ENCODE results near the gene RPL28.

Gene RPL28

DNA sequence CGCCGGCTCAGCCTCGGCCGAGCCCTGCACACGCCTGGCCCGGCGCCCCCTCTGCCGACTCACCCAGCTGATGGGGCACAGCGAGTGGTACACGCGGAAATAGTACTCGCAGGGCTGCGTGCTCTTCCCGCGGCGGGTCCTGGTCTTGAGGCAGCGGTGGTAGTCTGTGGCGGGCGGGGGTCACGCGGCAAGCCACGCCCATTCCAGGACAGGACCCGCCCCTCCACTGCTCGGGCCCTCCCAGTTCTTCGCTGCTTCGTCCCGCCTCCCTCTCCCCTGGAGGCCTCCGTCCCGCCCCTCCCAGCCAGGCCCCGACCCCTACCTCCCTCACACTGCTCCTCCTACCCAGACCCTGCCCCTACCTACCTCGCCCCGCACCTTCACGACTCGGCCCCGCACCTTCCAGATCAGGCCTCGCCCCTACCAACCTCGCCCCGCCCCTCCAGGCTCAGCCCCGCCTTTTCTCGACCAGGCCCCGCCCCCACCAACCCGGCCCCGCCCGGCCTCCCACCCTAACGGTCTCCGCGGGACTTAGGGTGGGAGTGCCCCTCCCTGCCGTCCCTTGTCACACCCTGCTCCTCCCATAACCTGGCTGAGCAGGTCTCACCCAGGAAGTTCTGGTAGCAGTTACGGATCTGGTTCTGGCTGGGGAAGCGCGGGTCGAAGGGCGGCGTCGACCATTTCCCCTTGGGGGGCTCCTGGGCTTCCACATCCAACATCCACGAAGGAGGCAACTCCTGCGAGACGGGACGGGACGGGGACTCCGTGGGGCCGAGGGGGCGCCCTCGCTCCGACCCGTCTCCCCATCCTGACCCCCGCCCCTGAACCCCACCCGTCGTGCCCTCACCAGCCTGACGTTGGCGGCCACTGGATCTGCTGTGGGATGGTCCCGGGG lies 31.7 kb upstream of the RPL28 start:
- DNase-seq: peak in 1 of 14 donors; percentile 4

DNA sequence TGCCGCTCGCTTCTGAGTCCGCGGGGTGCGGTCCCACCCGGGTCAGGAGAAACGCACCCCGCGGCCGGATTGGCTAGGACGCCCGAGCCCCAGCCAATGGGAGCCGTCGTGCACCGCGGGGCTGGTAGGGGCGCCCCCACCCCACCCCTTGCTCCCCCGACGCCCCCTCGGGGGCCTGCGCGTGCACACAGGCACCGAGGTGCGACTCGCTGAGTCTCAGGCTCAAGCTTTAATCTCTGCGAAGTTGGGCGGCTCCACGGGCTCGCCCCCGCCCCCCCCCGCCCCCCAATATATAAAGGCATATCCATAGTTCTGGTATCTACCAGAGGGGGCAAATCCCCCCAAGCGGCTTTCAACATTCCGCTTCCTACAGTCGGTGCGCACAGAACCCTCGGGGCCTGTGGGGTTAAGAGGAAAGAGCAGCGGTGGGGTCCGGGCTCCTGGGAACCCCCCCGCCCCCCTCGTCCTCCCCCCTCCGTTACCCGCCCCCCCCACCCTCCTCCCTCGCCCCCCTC lies 31.0 kb upstream of the RPL28 start, which contains the start of gene COX6B2:
COX6B2 (minus strand) TSS at position 22 of the 515 bp plus-strand sequence. CDS start 198 bp downstream, outside the sequence.
- DNase-seq: no peak

DNA sequence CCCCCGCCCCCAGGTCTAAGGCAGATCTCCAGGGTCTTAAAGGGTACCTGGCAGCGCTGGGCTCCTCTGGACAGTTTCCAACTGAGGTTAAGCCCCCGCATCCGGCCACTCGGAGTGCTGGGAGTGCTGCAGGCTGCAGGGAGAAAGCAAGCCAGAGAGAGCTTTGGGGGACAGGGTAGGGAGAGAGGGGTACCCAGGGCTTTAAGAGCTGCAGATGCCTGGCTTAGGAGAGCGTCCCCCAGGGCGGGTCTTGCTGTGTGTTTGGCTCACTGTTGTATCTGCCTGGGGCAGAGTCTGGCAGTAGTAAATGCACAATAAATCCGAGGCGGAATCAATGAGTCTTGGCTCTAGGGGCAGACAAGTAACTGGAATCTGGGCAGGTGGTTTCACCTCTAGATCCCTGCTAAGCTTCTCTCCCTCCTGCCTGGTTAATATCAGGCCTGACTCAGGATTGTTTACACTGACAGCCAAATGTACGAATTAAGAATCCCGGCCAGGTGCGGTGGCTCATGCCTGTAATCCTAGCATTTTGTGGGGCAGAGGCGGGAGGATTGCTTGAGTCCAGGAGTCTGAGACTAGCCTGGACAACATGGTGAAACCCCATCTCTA lies 30.4 kb upstream of the RPL28 start:
- DNase-seq: no peak

DNA sequence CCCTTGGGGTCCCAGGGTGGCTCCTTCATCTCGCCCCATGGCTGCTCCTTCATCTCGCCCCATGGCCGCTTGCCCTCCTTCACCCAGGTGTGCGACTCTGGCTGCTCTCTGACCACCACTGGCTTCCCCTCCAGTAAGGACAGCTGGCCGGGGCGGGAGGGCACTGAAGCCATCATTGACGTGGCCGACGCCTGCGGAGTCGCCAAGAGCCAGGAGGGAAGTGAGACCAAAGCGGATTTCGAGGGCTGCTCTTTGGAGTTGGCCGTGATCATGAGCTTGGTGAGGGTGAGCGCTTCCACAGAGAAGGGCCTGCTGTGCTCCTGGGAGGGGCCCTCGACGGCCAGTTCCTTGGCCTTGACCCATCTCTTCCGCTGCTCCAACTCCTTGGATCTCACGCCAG lies 27.2 kb upstream of the RPL28 start:
- no peak for DNase-seq

DNA sequence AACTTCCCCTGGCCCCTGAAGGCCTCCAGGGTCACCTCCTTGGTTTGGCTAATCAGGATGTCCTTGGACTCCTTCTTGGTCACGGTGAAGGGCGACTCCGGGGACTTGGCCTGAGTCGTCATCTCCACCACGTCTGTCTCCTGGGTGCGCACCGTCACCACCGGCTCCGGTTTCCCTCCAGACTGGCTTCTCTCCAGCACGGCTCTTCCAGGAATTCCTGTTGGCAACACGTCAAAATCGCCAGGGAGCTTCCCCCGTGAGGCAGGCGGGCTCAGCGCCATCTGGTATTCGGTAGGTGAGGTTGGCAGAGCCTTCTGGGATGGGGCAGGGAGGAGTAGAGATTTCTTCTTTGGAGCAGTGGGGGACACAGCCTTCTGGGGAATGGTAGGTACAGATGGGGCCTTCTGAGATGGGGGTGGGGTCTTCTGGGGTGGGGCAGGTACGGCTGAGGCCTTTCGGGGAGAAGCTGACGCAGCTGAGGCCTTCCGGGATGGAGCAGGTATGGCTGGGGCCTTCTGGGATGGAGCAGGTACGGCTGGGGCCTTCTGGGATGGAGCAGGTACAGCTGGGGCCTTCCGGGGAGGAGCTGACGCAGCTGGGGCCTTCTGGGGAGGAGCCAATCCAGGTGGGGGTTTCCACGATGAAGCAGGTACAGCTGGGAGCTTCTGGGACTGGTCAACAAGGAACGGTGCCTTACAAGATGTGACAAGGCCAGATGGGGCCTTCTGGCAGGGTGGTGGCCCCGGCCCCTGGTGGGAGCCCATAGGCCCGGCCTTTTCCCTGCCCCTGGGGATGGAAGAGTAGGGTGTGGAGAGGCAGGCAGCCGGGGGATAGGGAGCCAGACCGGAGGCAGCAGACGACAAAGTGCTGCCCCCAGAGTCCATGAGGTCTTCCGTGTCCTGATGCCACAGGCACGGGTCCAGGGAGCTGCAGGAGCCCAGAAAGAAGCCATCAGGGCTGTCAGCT lies 26.5 kb upstream of the RPL28 start:
- DNase-seq: no peak

DNA sequence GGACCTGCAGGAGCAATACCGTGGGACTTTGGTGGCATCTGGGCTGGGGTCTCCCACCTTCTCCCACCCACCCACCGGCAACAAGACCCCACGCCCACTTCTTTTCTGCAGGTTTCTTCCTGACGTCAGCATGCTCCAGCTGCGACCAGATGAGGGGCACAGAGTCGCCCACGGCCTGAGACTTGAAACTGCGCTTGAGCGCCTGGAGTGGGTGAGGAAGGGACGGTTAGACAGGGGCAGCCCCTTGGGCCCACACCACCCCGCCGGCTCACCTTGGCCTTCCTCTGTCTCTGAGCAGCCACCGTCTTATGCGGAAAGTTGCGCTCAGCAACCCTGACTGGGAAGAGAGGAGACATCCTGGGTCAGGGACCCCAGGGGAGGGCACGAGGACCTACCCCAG lies 24.8 kb upstream of the RPL28 start:
- DNase-seq: no peak

DNA sequence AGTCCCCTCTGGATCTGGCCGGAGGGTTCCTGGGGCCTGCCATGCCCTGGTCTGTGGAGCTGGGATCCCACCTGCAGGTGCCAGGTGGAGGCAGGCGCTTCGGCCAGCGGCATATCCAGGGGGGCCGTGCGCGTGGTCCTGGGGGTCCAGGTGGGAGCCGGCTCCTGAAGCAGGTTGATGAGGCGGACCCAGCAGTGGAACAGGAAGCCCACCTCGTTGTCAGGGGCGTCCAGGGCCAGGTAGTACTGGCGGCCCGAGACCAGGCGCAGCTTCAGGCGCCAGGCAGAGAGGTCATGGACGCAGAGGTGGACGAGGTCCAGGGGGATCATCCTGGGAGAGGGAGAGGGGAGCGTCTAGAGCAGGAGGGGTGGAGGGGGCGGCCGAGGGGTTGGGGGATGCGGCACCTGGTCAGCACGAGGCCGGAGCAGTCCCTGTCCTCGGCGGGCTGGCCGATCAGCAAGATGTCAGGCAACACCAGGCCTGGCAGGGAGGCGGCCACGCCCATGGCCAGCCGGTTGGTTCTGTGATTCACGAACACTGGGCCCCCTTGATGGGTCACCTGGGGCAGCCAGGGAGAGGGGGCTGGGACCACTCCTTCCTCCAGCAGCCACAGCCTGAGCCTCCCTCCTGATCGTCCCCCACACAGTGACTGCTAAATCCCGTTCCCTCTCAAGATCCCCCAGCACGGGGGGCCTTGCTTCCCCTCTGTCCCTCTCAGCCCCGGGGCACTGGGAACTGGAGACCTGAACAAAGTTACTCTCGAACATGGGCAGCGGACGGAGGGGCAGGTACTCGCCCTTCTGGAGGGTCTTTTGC lies 23.4 kb upstream of the RPL28 start:
- DNase-seq: no peak

DNA sequence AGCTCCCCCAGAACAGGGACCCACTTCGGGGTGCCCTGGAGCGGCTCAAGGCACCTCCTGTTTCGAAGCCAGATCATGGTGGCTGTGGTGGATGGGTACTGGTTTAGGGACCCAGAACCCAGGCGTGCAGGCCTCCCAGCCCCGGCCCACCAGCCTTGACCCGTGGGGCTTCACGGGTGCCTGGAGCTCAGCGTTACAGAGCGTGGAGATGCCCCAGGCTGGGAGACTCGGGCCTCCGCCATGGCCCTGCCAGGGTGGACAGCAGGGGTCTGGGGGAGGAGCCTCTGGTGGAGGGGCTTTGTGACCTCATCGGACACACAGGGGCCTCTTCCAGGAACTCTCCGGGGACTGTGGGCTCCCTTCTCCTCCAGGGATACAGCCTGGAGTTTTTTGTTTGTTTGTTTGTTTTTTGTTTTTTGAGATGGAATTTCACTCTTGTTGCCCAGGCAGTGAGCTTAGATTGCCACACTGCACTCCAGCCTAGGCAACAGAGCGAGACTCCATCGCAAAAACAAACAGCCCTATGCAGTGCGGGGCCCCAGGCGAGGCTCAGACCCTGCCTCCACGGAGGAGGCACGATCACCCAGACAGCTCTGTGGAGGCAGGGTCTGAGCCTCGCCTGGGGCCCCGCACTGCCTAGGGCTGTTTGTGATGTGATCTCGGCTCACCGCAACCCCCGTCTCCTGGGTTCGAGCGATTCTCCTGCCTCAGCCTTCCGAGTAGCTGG lies 22.6 kb upstream of the RPL28 start, which contains the start of gene GARIN5B:
GARIN5B (minus strand) TSS at position 271 of the 727 bp plus-strand sequence; CDS start at position 77, 194 bp downstream.
- DNase-seq: no peak

DNA sequence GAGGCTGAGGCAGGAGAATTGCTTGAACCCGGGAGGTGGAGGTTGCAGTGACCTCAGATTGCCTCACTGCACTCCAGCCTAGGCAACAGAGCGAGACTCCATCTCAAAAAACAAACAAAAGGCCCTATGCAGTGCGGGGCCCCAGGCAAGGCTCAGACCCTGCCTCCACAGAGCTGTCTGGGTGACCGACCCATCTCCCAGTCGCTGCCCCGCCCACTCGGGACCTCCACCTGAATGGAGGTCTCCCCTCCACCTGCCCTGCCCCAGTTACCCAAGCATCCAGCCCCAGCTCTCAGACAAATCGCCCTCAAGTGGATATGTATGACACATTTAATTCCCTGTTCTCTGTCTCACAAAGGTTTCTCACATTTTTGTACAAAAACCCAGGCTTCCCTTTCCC lies 20.5 kb upstream of the RPL28 start:
- DNase-seq: no peak

DNA sequence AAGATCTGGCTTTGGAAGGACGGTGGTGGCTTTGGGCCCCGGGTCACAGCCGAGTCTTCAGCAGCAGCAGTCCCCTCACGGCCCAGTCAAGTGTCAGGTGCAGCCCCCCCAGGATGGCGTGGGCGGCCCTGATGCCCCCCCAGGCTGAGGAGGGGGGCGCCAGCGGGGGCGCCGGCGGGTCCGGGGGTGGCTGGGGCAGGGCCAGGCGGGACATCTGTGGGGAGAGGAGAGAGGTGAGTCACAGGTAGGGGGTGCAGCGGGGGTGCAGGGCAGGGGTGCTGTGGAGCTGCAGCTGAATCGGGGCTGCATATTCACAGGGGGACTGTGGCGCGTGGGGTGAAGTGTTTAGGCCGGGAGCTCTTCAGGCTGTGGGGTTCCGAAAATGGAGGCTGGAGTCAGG lies 19.8 kb upstream of the RPL28 start:
- DNase-seq: no peak

DNA sequence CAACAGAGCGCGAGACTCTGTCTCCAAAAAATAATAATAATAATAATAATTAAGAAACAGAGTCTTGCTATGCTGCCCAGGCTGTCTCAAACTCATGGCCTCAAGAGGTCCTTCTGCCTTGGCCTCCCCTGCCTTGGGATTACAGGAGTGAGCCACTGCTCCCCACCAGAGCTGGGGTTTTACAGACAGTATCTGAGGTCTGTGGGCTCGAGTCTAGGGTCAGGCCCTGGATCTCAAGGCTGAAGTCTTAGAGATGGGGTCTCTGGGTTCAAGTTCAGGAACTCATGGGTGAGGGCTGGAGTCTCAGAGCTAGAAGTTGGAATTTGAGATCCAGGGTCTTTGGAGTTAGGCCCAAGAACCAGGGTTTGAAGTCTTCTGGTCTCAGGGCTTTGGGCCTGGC lies 18.9 kb upstream of the RPL28 start:
- no peak for DNase-seq

DNA sequence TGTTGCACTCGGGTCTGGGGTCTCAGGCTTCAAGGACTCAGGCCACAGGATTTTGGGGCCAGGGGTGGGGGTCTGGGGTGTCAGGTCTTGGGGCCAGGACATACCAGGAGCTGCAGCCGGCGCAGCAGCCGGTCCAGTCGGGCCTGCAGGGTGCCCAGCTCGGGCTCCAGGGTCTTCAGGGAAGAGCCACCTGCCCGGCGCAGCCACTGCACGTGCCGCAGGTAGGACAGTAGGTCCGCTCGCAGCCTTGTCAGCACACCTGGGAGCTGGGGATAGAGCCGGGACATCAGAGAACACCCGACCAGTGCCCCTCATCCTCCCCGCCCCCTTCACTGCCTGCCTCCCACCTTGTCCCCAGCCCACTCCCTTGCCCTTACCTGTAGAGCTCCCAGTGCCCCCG lies 17.6 kb upstream of the RPL28 start:
- no peak for DNase-seq

DNA sequence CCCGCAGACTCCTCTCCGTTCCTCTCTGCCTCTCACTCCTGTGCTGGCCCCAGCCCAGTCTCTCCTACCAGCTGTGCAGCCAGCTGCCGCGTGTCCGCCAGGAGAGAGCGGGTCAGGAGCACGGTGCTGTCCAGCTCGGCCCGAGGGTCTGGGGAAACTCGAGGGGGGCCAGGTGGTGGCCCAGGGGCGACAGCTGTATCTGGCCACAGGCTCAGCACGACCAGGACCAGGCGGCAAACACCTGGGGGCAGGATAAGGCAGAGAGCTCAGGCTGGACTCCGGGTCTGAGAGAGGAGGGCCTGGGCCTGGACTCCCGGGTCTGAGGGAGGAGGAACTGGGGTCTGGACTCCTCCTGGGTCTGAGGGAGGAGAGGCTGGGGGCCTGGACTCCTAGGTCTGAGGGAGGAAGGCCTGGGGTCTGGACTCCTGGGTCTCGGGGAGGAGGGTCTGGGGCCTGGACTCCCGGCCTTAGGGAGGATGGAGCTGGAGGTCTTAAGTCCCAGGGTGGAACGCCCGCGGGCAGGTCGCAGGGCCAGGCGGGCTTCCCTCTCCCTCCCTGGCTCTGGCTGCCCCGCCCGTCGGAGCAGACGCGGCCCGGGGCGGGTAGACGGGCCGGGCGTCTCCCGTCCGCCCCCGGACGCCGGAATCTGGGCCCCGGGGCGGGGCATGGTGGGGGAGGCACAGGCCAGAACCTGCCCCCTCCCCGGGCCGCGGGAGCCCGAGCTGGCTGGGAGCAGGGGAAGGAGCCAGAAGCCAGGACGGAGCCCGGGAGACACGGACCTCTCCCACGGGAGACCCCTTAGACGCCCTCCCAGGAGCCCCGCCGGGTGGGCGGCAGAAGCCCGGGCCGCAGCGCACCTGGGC lies 16.8 kb upstream of the RPL28 start:
- no peak for DNase-seq

DNA sequence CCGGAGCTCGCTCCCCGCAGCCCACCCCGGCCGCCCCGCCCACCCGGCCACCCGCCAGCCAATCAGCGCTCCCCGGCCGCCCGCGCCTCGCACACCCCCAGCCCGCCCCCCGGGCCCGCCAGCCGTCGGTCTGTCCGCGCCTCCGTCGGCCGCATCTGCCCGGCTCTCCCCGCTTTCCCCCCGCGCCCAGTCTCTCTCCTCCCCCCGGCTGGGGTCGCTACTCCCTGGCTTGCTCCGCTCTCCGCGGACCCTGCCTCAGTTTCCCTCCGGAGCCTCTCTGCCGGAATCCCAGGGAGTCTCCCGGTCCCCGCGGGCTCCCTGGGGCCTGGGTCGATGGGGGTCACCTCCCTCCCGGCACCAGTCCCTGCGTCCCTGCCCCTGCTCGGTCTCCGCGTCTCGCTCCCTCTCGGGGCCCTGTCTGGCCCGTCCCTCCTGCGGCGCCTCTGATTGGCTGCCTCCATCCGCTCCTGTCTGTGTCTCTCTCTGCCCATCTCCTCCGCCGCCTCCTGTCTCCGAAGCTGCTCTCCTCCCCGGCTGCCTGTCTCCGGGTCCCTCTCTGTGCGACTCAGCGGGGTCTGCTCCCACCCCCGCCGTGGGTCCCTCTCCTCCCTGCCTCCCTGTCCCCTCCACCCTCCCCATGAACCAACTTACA lies 16.0 kb upstream of the RPL28 start:
- DNase-seq: no peak

DNA sequence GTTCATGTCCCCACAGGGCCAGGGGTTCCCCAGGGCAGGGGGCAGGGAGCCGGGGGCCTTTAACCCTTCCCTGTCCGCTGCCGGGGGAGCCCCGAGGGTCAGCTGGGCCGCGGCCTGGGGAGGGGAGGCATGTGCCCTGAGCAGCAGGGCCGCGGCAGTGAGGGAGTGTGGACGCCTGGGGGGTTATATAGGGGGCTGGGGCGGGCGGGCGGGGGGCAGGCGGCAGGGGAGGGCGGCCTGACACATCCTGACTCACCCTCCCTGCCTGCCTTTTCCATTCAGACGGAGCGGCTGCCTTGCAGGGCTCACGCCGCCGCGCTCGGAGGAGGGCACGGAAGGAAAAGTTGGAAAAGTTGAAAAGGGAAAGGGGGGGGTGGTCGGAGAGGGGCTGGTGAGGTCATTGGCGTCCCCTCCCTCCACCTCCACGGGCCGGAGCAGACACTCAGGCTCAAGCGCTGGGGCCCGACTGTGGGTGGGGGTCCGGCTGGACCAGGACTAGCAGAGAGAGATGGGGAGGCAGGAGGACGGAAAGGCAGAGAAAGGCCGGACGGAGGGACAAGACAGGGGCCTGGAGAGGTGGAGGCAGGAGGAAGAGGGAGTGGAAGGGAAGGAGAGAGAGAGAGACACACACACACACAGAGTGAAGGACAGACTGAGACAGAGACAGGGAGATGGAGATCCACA lies 15.3 kb upstream of the RPL28 start, which contains the start of gene IL11:
IL11 (minus strand) TSS at position 159 of the 684 bp plus-strand sequence; CDS start at position 6, 153 bp downstream.
- no peak for DNase-seq

DNA sequence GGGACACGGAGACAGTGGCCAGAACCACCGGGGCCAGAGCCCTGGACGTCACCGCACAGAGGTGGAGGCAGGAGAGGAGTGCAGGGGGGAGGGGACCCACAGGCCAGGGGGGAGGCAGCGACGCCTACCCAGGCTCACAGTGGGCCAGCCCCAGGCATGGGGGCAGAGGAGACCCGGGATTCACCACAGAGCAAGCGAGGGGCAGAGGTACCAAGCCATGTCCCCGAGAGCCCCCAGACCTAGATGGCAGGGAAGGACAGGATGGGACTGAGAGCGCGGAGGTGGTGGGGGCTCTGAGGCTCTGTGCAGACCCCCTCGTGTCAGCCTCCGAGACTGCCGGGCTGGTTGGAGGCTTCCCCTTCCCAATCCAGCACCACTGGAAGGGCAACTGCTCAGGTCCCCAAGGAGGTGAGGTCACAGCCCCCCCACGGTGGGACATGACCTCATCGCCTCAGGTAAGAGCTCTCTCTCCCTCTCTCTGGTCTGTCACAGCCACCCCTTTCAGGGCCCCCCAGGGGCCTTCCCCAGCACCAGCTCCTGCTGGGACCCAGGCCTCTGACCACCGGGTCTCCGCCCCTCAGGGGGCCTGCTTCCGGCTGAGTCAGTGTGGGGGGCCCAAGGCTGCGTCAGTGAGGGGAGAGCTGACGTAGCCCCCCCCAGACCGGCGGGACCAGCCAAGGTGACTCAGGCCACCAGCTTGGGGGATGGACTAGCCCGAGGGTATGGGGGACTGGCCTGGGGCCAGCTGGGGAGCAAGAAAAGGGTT lies 13.2 kb upstream of the RPL28 start:
- DNase-seq: no peak

DNA sequence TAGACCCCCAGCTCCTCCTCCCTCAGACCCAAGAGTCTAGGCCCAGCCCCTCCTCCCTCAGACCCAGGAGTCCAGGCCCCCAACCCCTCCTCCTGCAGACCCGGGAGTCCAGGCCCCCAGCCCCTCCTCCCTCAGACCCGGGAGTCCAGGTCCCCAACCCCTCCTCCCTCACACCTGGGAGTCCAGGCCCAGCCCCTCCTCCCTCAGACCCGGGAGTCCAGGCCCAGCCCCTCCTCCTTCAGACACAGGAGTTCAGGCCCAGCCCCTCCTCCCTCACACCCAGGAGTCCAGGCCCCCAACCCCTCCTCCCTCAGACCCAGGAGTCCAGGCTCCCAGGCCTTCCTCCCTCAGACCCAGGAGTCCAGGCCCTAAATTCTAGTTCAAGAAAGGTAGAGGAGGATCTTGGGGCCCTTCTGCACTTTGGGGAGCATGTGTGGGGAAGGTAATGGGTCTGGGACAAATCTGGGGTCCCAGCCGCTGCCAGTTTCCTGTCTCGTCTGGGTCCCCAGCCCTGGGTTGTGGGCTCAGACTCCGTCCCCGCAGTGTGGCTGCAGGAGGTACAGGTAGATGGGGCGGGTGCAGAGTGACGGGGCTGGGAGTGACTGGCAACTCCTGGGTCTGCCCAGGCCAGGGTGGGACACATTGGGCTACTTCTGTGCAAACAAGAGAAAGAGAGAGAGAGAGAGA lies 12.3 kb upstream of the RPL28 start:
- DNase-seq: no peak
